ENCODE results near the gene HIVEP3.

Gene HIVEP3

GRCh38 chr1:41809692-41810091 is 109.0 kb downstream of the HIVEP3 start:
- FAIRE-seq, result no peak

GRCh38 chr1:41807390-41807789 is 111.3 kb downstream of the HIVEP3 start:
- FAIRE-seq, result no peak

GRCh38 chr1:41806472-41807155 is 112.1 kb downstream of the HIVEP3 start:
- FAIRE-seq, result no peak

GRCh38 chr1:41805771-41806471 is 112.8 kb downstream of the HIVEP3 start:
- no peak for FAIRE-seq

GRCh38 chr1:41804176-41804575 is 114.5 kb downstream of the HIVEP3 start:
- FAIRE-seq, result no peak

GRCh38 chr1:41803656-41804055 is 115.1 kb downstream of the HIVEP3 start:
- no peak for FAIRE-seq

- no peak for FAIRE-seq
These were observed 115.9 kb downstream of the HIVEP3 start for GRCh38 chr1:41802532-41803501.

GRCh38 chr1:41800311-41800829 is 118.4 kb downstream of the HIVEP3 start:
- no peak for FAIRE-seq

GRCh38 chr1:41799723-41800122 is 119.0 kb downstream of the HIVEP3 start:
- FAIRE-seq, result no peak

GRCh38 chr1:41799205-41799604 is 119.5 kb downstream of the HIVEP3 start:
- no peak for FAIRE-seq

GRCh38 chr1:41795205-41795762 is 123.4 kb downstream of the HIVEP3 start:
- no peak for FAIRE-seq

GRCh38 chr1:41794031-41794430 is 124.7 kb downstream of the HIVEP3 start:
- no peak for FAIRE-seq

GRCh38 chr1:41792485-41792770 is 126.3 kb downstream of the HIVEP3 start:
- no peak for FAIRE-seq

- FAIRE-seq, result no peak
These were observed 126.8 kb downstream of the HIVEP3 start for GRCh38 chr1:41791667-41792484.

GRCh38 chr1:41790351-41790750 is 128.4 kb downstream of the HIVEP3 start:
- no peak for FAIRE-seq

- FAIRE-seq, result no peak
These were observed 128.9 kb downstream of the HIVEP3 start for GRCh38 chr1:41789661-41790330.

GRCh38 chr1:41788427-41788826 is 130.3 kb downstream of the HIVEP3 start:
- no peak for FAIRE-seq

- FAIRE-seq, result no peak
These were observed 134.0 kb downstream of the HIVEP3 start for GRCh38 chr1:41784531-41785274.

- FAIRE-seq, result no peak
These were observed 135.5 kb downstream of the HIVEP3 start for GRCh38 chr1:41783189-41783639.

- no peak for FAIRE-seq
These were observed 137.8 kb downstream of the HIVEP3 start for GRCh38 chr1:41780916-41781315.

GRCh38 chr1:41780322-41780721 is 138.4 kb downstream of the HIVEP3 start:
- FAIRE-seq, result no peak

Measured in TTC549 (cell line).